ENCODE data around the gene ZNF423.

The ZNF423 gene

DNA sequence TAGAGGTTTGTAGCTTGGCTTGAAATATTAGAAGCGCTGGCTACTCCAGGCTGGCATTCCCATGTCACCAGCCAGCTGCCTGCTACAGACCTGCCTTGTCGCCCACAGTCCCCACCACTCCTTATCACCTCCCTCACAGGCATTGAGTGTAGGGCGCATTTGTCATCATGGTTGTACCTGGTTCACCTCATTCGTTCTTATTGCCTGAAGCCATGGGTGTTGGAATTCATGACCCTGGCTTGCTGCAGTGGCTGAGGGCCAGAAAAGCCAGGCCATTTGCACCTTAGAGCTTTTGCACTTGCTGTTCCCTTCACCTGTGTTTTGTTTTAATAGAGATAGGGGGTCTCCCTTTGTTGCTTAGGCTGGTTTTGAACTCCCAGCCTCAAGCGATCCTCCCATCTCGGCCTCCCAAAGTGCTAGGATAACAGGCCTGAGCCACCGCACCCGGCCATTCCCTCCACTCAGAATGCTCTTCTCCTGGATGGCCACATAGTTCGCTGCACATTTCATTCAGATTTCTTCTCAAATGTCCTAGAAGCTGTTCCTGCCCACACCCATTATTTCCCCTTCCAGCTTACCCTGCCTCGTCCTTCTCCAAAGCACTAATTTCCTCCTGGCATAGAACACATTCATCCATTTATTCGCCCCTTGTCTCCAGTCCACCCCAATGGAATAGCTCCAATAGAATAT, 384.7 kb downstream of the ZNF423 start:
- no peak for DNase-seq (ENCODE audit: low spot score)

DNA sequence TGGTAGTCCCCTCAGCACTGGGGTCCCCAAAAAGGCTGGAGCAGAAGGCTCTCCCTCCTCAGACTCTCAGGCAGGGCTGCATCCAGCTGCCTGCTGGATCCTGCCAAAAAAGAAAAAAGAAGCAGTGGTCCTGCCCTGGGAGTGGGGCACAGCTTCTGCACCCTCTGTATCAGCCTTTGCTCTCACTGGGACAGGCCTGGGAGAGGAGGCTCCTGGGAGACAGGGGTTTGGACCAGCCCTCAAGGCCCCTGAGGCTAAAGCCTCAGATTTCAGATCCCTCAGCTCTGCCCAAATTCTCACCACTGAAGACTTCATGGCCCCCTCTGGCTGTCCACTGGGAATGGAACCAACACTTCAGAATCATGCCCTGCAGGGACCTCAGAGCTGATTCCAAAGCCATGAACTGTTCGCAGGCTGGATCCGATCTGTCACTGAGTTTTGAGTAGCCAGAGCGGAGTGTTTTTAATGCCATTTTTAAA, 385.4 kb downstream of the ZNF423 start:
- DNase-seq (ENCODE audit: low spot score), result no peak

DNA sequence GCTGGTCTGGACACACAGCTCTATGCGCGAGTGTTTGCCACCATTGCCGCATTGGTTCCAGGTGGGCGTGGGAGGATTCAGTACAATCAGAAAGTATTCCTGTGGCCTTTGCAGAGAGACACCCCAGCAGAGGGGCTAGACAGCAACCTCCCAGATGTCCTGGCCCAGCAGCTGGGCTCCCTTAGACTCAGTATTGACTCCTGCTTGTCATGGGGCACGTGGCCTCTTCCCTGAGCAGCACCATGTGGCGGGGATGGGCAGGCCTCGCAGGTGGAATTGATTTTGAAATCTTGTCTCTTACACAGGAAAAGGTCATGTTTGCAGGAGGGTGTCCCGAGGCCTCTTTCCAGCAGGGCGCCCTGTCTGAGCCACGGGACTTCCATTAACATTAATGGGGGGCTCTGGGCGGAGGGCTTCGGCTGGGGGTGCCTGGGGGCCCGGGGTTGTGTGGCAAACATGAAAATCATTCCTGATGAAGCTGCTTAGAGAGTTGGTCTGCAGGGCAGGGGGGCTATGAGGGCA, 385.9 kb downstream of the ZNF423 start:
- DNase-seq (ENCODE audit: low spot score), result no peak

DNA sequence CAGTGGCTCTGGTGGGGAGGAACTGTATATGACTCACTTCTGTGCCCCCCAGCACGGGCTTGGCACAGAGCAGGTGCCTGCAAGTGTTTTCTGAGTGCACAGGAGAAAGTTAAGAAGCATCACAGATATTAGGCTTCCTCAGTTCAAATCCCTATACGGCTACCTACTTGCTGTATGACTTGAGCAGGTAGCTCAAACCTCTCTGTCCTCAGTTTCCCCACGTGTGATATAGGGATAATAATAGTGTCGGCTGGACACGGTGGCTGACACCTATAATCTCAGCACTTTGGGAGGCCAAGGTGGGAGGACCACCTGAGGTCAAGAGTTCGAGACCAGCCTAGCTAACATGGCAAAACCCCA, 386.6 kb downstream of the ZNF423 start:
- DNase-seq (ENCODE audit: low spot score), result no peak

GRCh38 chr16:49468611-49469310, 387.2 kb downstream of the ZNF423 start:
- peak; percentile 12 for DNase-seq (ENCODE audit: low spot score)

DNA sequence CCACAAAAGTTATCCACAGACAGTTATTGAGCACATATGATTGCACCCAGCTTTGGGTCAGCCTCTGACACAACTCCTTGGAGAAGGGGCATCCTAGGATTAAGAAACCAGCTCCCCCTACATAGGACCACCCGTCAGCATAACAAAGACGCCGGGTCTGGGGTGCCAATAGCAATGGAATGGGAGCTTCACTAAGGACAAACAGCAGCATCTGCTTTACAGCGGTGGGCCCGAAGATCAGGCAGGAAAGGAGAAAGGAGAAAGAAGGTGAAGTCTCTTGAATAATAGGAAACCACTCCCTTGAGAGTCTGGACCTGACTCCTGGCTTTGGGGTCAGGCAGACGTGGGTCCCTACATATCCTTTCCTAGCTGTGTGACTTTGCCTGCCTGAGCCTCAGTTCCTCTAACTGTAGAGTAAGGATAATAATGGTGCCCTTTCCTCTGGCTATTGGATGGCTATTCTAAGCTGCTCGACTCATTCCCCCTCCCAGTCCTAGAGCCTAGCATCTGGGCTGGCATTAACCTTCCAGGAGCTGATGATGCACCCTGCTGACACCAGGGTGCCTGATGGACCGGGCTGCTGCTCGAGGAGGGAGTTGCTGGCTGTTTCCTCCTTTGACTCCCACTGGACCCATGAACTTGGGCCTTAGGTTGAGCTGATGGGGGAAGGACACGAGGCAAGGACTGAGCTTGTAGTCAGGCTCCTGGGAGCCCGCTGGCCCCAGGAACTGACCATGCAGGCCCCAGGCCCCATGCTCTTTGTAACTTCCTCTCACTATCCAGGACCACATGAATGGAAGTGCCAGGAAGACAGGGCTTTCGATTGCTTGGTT, 388.2 kb downstream of the ZNF423 start:
- no peak for DNase-seq (ENCODE audit: low spot score)

DNA sequence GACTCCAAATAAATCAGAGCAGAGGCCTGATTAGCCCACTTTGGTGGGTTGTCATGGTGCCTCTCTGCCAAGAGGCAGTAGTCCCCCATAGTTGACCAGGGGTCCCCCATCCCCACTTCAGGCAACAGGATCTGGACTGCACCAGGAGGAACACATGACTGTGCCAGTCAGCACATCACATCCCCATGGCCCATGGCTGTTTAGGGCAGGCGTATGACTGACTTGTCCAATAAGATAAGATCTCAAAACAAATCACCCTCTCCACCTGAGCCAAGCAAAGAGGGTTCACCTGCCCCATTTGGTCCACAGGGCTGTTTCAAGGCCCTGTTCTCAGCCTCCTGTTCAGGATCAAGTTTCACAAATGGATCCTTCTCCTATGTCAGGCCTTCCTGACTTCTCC, 389.0 kb downstream of the ZNF423 start:
- DNase-seq (ENCODE audit: low spot score), result no peak

DNA sequence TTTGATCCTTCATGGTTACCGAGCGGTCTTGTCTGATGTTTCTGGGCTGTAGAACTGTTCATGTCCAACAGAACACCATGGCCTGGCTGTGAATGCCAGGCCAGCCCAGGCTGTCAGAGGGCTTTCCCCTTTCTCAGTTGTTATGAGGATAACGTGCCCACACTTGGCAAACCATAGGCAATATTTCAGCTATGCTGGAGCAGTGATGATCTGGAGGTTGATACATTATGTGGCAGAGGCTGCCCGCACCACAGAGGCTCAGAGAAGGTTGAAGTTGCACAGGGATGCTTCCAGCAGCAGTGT, 389.4 kb downstream of the ZNF423 start:
- DNase-seq (ENCODE audit: low spot score), result no peak

- DNase-seq (ENCODE audit: low spot score), result no peak
Measured at GRCh38 chr16:49465661-49466528, 390.0 kb downstream of the ZNF423 start.

DNA sequence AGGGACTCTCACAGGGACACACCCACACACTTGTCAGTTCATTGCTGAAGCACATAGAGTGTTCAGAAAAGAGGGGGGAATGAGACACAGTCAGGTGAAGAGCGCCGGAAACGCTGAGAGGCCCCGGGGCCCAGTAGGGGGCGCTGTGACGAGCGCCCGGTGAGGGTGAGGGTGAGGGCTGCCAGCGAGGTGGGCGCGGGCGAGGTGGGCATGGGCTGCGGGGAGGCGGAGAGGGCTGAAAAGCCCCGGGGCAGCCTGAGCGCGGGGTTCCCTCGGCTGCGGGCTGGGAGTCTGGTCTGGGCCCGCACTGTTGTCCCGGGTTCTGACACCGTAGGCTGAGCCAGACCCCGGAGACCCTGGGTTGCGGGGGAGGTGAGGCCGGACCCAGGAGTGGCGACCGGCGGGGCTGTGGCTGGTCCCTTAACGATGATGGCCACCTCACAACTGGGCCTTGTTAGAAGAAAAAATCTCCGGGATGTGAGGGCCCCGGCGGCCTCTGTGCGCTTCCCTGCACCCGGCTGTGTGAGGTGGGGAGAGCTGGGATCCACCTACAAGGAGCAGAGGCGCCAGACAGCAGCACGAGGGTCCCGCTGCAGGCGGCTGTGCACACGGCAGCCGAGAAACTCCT, 390.9 kb downstream of the ZNF423 start:
- DNase-seq (ENCODE audit: low spot score), result no peak

DNA sequence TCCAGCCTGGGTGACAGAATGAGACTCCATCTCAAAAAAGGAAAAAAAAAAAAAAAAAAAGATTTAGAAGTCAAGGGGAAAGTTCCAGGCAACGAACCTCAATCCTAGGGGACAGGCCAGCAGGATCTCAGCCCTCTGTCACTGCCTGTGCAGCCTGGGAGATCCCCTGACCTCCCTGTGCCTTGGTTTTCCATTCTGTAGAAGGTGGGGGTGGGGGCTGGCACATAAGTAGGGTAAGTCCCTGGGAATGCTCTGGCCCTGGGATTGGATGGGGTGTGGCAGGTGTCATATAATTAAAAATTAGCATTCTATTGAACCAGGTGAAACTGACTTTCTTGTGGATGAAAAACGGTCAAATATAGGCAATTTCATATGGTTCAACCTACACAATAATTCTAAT, 391.8 kb downstream of the ZNF423 start:
- no peak for DNase-seq (ENCODE audit: low spot score)

DNA sequence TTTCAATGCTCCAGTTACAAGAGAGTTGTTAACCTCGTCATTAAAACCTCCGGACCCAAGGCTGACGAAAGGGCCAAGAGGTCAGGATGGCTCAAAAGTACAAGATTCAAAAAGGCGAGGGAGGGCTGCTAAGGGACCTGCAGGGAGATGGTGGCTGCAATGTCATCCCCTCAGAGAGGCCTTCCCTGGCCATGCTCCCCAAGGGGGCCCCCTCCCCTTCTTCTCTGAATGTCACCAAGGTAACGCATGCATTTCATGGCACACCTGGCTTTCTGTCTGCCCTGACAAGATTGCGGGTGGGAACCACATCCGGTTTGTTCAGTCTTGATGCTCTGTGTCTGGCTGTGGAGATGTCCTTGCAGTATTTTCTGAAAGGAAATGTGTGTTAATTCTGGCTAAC, 392.4 kb downstream of the ZNF423 start:
- peak; percentile 89 for DNase-seq (ENCODE audit: low spot score)

GRCh38 chr16:49462989-49463371, 392.9 kb downstream of the ZNF423 start:
- no peak for DNase-seq (ENCODE audit: low spot score)

DNA sequence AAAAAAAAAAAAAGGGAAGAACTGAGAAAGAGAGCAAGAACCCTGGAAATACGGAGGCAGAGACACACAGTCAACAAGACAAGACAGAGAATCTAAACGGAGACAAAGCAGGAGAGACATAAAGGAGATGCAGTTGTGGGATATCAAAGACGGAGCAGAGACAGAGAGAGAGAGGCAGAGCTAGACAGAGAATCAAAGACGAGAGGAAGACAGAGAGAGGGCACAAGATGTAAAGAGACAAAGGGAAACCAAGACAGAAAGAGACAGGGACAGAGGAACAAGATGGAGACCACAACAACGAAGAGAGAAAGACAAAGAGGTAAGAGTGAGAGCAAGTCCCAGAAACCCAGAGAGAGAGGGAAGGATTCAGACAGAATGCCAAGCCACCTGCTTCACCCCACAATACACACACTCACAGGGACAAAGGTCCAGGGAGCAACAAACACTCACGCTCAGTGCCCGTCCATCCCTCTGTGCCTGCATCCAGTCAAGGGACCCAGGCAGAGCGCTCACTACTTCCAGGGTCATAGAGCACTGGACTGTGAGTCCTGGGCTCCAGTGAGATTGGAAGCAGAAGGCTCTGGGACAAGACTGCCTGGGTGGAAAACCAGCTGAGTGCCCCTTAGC, 393.4 kb downstream of the ZNF423 start:
- no peak for DNase-seq (ENCODE audit: low spot score)

GRCh38 chr16:49461517-49461951, 394.4 kb downstream of the ZNF423 start:
- no peak for DNase-seq (ENCODE audit: low spot score)

- DNase-seq (ENCODE audit: low spot score), result no peak
Measured at GRCh38 chr16:49460786-49461470, 395.0 kb downstream of the ZNF423 start.

DNA sequence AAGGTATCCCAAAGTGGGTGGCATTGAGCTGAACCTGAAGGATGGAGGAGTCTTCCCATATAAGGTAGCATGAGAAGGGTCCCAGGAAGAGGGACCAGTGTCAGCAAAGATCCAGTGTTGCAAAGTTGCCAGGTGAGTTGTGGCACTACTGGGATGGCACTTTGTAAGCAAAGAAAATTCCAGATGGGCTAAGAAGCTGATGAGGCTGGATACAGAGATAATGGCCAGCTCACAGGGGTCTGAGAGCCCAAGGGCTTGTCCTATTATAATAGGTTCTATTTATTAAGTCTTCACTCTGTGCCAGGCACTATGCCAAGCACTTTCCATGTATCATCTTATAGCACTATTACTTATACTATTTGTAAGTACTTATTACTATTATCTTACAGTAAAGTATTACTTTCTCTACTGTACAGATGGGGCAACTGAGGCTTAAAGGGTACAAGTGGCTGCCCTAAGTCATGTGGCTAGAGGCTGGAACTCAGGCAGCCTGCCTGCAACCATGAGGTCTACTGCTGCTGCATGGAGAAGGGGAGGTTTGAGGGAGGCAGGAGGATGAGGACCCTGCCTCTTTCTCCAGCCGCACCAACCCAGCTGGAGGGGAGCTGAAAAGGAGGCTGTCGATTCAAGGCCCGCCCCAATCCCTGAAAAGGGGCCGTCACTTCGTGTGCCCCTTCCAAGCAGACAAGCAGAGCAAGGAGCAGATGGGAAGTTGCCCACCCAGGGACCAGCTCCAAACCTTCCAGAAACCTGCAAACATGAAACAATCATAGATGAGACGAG, 395.8 kb downstream of the ZNF423 start:
- DNase-seq (ENCODE audit: low spot score), result no peak

- no peak for DNase-seq (ENCODE audit: low spot score)
Measured at GRCh38 chr16:49458656-49459445, 397.1 kb downstream of the ZNF423 start.

- no peak for DNase-seq (ENCODE audit: low spot score)
Measured at GRCh38 chr16:49458243-49458642, 397.7 kb downstream of the ZNF423 start.
